Panc1 (cell line): ENCODE results near the gene RGMB.

Experiments
- CTCF ChIP-seq: fragments of 450-650 bp; IDR thresholded peaks from 2 replicates; pipeline ENCODE4 v1.5.1; 2017; ENCODE audit warnings: mild to moderate bottlenecking
- POLR2AphosphoS5 ChIP-seq: IDR thresholded peaks from 2 replicates; pipeline ENCODE4 v1.6.1; 2012; ENCODE audit warnings: mild to moderate bottlenecking, low read depth, low read length, moderate library complexity
- SIN3A ChIP-seq: IDR thresholded peaks from 2 replicates; pipeline ENCODE4 v1.6.1; 2012; ENCODE audit warnings: low read depth, mild to moderate bottlenecking, low read length, moderate library complexity, borderline replicate concordance; ENCODE audit not compliant: insufficient read depth
- TCF7L2 ChIP-seq: IDR thresholded peaks from 2 replicates; pipeline ENCODE4 v1.6.1; 2011; ENCODE audit warnings: mild to moderate bottlenecking, low read depth, low read length, inconsistent platforms
- TF ChIP-seq, protein P1 (sequence below), 2 experiments: IDR thresholded peaks; 2 replicates each; pipeline ENCODE4 v1.6.1; 2011 to 2012; ENCODE audit warnings: low read depth in 2 of 2, control low read depth in 1 of 2, low read length in 1 of 2, mild to moderate bottlenecking in 1 of 2, moderate library complexity in 1 of 2; ENCODE audit not compliant: insufficient read depth in 1 of 2

DNA sequence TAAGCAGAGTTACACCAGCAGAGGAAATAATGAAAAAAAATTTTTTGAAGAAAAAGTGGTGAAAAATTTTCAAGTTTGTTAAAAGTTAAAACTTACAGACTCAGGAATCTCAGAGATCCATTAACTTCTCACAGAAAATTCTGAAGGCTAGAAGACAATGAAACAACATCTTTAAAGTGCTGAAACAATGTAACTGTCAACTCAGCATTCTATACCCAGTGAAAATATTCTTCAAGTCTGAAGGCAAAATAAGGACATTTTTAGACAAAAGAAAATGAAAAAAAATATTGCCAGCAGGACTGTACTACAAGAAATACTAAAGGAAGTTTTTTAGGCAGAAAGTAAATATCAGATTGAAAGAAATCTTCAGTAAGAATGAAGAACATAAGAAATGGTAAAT is 36.7 kb upstream of the RGMB start:
- TF ChIP-seq CTCF (no peak), POLR2AphosphoS5 (no peak), TCF7L2 (no peak), SIN3A (no peak)
- TF ChIP-seq, protein P1, sequence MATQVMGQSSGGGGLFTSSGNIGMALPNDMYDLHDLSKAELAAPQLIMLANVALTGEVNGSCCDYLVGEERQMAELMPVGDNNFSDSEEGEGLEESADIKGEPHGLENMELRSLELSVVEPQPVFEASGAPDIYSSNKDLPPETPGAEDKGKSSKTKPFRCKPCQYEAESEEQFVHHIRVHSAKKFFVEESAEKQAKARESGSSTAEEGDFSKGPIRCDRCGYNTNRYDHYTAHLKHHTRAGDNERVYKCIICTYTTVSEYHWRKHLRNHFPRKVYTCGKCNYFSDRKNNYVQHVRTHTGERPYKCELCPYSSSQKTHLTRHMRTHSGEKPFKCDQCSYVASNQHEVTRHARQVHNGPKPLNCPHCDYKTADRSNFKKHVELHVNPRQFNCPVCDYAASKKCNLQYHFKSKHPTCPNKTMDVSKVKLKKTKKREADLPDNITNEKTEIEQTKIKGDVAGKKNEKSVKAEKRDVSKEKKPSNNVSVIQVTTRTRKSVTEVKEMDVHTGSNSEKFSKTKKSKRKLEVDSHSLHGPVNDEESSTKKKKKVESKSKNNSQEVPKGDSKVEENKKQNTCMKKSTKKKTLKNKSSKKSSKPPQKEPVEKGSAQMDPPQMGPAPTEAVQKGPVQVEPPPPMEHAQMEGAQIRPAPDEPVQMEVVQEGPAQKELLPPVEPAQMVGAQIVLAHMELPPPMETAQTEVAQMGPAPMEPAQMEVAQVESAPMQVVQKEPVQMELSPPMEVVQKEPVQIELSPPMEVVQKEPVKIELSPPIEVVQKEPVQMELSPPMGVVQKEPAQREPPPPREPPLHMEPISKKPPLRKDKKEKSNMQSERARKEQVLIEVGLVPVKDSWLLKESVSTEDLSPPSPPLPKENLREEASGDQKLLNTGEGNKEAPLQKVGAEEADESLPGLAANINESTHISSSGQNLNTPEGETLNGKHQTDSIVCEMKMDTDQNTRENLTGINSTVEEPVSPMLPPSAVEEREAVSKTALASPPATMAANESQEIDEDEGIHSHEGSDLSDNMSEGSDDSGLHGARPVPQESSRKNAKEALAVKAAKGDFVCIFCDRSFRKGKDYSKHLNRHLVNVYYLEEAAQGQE (IDR thresholded peaks at IDR 0.05; ENCODE audit: insufficient read depth in 1 of 2, low read depth in 2 of 2, low read length in 1 of 2) = no peak
